SK-N-SH treated with all-trans-retinoic acid at 6 μM for 48 hours (cell line): ENCODE data around the gene MAN1A2.

Experiments
- ATAC-seq: fragments of 200-7000 bp; cut with Tn5 transposase; 3 replicates; pipeline ENCODE4 v1.9.1; 2020; ENCODE audit warnings: mild to moderate bottlenecking, moderate library complexity
- BACH2 ChIP-seq: fragments of 250-450 bp; sonication (Bioruptor Pico); IDR thresholded peaks from 2 replicates; pipeline ENCODE4 v1.9.0; 2021; ENCODE audit warnings: mild to moderate bottlenecking, borderline replicate concordance
- CSDC2 ChIP-seq: fragments of 250-450 bp; sonication (Bioruptor Pico); IDR thresholded peaks from 2 replicates; pipeline ENCODE4 v1.5.0; 2020; ENCODE audit warnings: mild to moderate bottlenecking, moderate library complexity
- ESRRG ChIP-seq: fragments of 250-450 bp; sonication (Bioruptor Pico); IDR thresholded peaks from 2 replicates; pipeline ENCODE4 v1.6.1; 2021; ENCODE audit warnings: mild to moderate bottlenecking
- GLIS3 ChIP-seq: fragments of 250-450 bp; sonication (Bioruptor Pico); IDR thresholded peaks from 2 replicates; pipeline ENCODE4 v1.5.0; 2020; ENCODE audit warnings: mild to moderate bottlenecking, moderate library complexity
- ISL1 ChIP-seq: fragments of 250-450 bp; sonication (Bioruptor Pico); IDR thresholded peaks from 2 replicates; pipeline ENCODE4 v2.1.2; 2022; ENCODE audit warnings: mild to moderate bottlenecking, moderate library complexity
- OSR1 ChIP-seq: fragments of 250-450 bp; sonication (Bioruptor Pico); IDR thresholded peaks from 2 replicates; pipeline ENCODE4 v1.8.0; 2022; ENCODE audit warnings: moderate library complexity, mild to moderate bottlenecking, inconsistent platforms
- RARB ChIP-seq: fragments of 250-450 bp; sonication (Bioruptor Pico); IDR thresholded peaks from 2 replicates; pipeline ENCODE4 v1.8.0; 2021; ENCODE audit warnings: mild to moderate bottlenecking, moderate library complexity
- SNAI2 ChIP-seq: fragments of 250-450 bp; sonication (Bioruptor Pico); IDR thresholded peaks from 2 replicates; pipeline ENCODE4 v1.5.0; 2020; ENCODE audit warnings: mild to moderate bottlenecking, moderate library complexity
- TCF4 ChIP-seq: fragments of 250-450 bp; sonication (Bioruptor Pico); IDR thresholded peaks from 2 replicates; pipeline ENCODE4 v1.8.0; 2021; ENCODE audit warnings: mild to moderate bottlenecking, moderate library complexity, borderline replicate concordance
- TSHZ2 ChIP-seq: fragments of 250-450 bp; sonication (Bioruptor Pico); IDR thresholded peaks from 2 replicates; pipeline ENCODE4 v1.5.0; 2020; ENCODE audit warnings: mild to moderate bottlenecking, moderate library complexity
- ZC3H10 ChIP-seq: fragments of 250-450 bp; sonication (Bioruptor Pico); IDR thresholded peaks from 2 replicates; pipeline ENCODE4 v1.5.1; 2021; ENCODE audit warnings: mild to moderate bottlenecking, moderate library complexity
- ZFP3 ChIP-seq: fragments of 250-450 bp; sonication (Bioruptor Pico); IDR thresholded peaks from 2 replicates; pipeline ENCODE4 v1.5.0; 2020; ENCODE audit warnings: mild to moderate bottlenecking, moderate library complexity
- ZFP30 ChIP-seq: fragments of 450-650 bp; formaldehyde crosslinking; IDR thresholded peaks from 2 replicates; pipeline ENCODE4 v1.5.0; 2022; ENCODE audit warnings: mild to moderate bottlenecking, moderate library complexity
- ZNF565 ChIP-seq: fragments of 450-650 bp; formaldehyde crosslinking; conservative IDR thresholded peaks from 2 replicates; pipeline ENCODE4 v1.5.0; 2020; ENCODE audit warnings: low read depth, mild to moderate bottlenecking, moderate library complexity
- ZNF70 ChIP-seq: fragments of 450-650 bp; formaldehyde crosslinking; IDR thresholded peaks from 2 replicates; pipeline ENCODE4 v1.5.0; 2020; ENCODE audit warnings: mild to moderate bottlenecking, moderate library complexity
- ZNF8 ChIP-seq: fragments of 450-650 bp; formaldehyde crosslinking; IDR thresholded peaks from 2 replicates; pipeline ENCODE4 v1.5.0; 2020; ENCODE audit warnings: mild to moderate bottlenecking, moderate library complexity
- TF ChIP-seq, protein P1 (sequence below): fragments of 250-450 bp; sonication (Bioruptor Pico); IDR thresholded peaks from 2 replicates; pipeline ENCODE4 v1.5.1; 2021; ENCODE audit warnings: mild to moderate bottlenecking, moderate library complexity
- TF ChIP-seq, protein P2 (sequence below): fragments of 250-450 bp; sonication (Bioruptor Pico); IDR thresholded peaks from 2 replicates; pipeline ENCODE4 v1.5.1; 2020; ENCODE audit warnings: low read depth, mild to moderate bottlenecking, moderate library complexity
- TF ChIP-seq, protein P3 (sequence below): fragments of 250-450 bp; sonication (Bioruptor Pico); IDR thresholded peaks from 2 replicates; pipeline ENCODE4 v1.8.0; 2021; ENCODE audit warnings: low read depth, mild to moderate bottlenecking, moderate library complexity, borderline replicate concordance
- TF ChIP-seq, protein P4 (sequence below): fragments of 250-450 bp; sonication (Bioruptor Pico); IDR thresholded peaks from 2 replicates; pipeline ENCODE4 v1.8.0; 2020; ENCODE audit warnings: mild to moderate bottlenecking, moderate library complexity, borderline replicate concordance

MAN1A2 gene

GRCh38 chr1:117327011-117327410 lies 40.2 kb upstream of the MAN1A2 start:
- ATAC-seq = no peak
- TF ChIP-seq, protein P1, sequence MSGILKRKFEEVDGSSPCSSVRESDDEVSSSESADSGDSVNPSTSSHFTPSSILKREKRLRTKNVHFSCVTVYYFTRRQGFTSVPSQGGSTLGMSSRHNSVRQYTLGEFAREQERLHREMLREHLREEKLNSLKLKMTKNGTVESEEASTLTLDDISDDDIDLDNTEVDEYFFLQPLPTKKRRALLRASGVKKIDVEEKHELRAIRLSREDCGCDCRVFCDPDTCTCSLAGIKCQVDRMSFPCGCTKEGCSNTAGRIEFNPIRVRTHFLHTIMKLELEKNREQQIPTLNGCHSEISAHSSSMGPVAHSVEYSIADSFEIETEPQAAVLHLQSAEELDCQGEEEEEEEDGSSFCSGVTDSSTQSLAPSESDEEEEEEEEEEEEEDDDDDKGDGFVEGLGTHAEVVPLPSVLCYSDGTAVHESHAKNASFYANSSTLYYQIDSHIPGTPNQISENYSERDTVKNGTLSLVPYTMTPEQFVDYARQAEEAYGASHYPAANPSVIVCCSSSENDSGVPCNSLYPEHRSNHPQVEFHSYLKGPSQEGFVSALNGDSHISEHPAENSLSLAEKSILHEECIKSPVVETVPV (CRISPR knock-in tag) = no peak
- TF ChIP-seq ZFP30 (no peak), ISL1 (CRISPR knock-in tag) (peak; percentile 57), OSR1 (CRISPR knock-in tag) (no peak)
- TF ChIP-seq, all 23 proteins: peak for 1

DNA sequence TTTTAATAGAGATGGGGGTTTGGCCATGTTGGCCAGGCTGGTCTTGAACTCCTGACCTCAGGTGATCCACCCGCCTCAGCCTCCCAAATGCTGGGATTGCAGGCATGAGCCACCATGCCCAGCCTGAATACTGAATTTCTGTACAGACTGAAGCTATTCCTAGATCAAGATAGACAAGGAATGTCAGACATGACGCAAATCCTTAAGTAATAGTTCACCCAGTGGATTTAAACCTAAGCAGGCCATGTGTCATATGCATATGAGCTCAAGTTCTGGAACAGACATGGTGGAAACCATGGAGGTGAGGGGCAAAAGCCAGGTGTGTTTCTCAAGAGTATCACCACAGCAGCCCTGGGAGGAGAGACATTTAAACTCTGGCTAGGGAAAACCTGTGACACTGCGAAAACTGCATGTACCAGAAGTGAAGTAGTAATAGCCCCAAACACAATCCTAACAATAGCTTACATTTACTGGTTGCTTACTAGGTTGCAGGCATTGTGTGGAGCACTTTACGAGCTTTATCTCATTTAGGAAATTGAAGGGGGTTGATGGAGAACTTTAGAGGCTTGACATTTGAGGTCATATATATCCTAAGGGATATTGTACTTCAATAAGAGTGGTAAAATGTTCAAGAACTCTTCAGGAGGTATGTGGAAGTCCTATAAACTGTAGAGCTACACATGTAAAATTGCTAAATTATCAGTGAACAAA lies 31.7 kb upstream of the MAN1A2 start:
- TF ChIP-seq TSHZ2 = no peak
- no peak for TF ChIP-seq ZNF565 (CRISPR knock-in tag)
- TF ChIP-seq ZNF70 = no peak
- TF ChIP-seq GLIS3 (CRISPR knock-in tag) = no peak
- TF ChIP-seq SNAI2 (CRISPR knock-in tag) = no peak
- no peak for TF ChIP-seq OSR1 (CRISPR knock-in tag)
- no peak for TF ChIP-seq ZFP3 (CRISPR knock-in tag)
- no peak for TF ChIP-seq ESRRG
- no peak for TF ChIP-seq ZC3H10 (CRISPR knock-in tag)
- no peak for TF ChIP-seq TCF4 (CRISPR knock-in tag)
- TF ChIP-seq ZNF8 (CRISPR knock-in tag) = no peak
- no peak for TF ChIP-seq RARB
- TF ChIP-seq CSDC2 (CRISPR knock-in tag) = no peak
- TF ChIP-seq, protein P2, sequence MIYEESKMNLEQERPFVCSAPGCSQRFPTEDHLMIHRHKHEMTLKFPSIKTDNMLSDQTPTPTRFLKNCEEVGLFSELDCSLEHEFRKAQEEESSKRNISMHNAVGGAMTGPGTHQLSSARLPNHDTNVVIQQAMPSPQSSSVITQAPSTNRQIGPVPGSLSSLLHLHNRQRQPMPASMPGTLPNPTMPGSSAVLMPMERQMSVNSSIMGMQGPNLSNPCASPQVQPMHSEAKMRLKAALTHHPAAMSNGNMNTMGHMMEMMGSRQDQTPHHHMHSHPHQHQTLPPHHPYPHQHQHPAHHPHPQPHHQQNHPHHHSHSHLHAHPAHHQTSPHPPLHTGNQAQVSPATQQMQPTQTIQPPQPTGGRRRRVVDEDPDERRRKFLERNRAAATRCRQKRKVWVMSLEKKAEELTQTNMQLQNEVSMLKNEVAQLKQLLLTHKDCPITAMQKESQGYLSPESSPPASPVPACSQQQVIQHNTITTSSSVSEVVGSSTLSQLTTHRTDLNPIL = no peak
- TF ChIP-seq, all 23 proteins: peak for 0
- ATAC-seq = no peak

- no peak for ATAC-seq
- no peak for TF ChIP-seq ZFP30
- TF ChIP-seq ISL1 (CRISPR knock-in tag) = no peak
- TF ChIP-seq, protein P2 = no peak
- TF ChIP-seq CSDC2 (CRISPR knock-in tag) = no peak
- TF ChIP-seq GLIS3 (CRISPR knock-in tag) = no peak
- TF ChIP-seq, protein P3, sequence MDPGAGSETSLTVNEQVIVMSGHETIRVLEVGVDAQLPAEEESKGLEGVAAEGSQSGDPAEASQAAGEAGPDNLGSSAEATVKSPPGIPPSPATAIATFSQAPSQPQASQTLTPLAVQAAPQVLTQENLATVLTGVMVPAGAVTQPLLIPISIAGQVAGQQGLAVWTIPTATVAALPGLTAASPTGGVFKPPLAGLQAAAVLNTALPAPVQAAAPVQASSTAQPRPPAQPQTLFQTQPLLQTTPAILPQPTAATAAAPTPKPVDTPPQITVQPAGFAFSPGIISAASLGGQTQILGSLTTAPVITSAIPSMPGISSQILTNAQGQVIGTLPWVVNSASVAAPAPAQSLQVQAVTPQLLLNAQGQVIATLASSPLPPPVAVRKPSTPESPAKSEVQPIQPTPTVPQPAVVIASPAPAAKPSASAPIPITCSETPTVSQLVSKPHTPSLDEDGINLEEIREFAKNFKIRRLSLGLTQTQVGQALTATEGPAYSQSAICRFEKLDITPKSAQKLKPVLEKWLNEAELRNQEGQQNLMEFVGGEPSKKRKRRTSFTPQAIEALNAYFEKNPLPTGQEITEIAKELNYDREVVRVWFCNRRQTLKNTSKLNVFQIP (CRISPR knock-in tag) = no peak
- TF ChIP-seq ZFP3 (CRISPR knock-in tag) = no peak
- TF ChIP-seq, protein P4, sequence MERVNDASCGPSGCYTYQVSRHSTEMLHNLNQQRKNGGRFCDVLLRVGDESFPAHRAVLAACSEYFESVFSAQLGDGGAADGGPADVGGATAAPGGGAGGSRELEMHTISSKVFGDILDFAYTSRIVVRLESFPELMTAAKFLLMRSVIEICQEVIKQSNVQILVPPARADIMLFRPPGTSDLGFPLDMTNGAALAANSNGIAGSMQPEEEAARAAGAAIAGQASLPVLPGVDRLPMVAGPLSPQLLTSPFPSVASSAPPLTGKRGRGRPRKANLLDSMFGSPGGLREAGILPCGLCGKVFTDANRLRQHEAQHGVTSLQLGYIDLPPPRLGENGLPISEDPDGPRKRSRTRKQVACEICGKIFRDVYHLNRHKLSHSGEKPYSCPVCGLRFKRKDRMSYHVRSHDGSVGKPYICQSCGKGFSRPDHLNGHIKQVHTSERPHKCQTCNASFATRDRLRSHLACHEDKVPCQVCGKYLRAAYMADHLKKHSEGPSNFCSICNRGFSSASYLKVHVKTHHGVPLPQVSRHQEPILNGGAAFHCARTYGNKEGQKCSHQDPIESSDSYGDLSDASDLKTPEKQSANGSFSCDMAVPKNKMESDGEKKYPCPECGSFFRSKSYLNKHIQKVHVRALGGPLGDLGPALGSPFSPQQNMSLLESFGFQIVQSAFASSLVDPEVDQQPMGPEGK = no peak
- TF ChIP-seq ESRRG = no peak
- no peak for TF ChIP-seq BACH2
Measured at GRCh38 chr1:117336088-117336817, 31.0 kb upstream of the MAN1A2 start.
